Erythroblast (primary cell): ENCODE measurements around the gene PLA2G15.

Source experiments
- DNase-seq, 2 experiments: peaks; one replicate each; lab custom pipeline; 2025; lab: John Stamatoyannopoulos, UW
- GATA1 ChIP-seq: IDR thresholded peaks from 2 replicates; pipeline ENCODE4 v1.6.1; 2011; ENCODE audit warnings: low read depth, mild to moderate bottlenecking, control low read depth, low read length, moderate library complexity
- POLR2A ChIP-seq: IDR thresholded peaks from 2 replicates; pipeline ENCODE4 v1.6.1; 2011; ENCODE audit warnings: mild to moderate bottlenecking, low read length

The PLA2G15 gene

GRCh38 chr16:68235108-68235886, 9.9 kb upstream of the PLA2G15 start:
- no peak for DNase-seq
- TF ChIP-seq GATA1 (no peak), POLR2A (no peak)

DNA sequence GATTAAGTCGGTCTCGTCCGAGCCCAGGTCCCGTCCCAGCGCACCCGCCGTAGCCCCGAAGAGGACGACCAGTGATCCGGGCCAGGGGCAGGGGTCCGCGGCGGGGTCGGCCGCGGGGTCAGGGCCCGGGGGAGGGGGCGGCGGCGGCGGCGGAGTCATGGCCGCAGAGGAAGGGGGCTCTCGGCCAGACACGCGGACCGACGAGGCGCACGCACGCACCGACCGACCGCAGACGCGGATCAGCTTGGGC, 9.4 kb upstream of the PLA2G15 start, which contains the start of gene ESRP2:
TSS of gene ESRP2 (minus strand) at position 241 of the 250 bp plus-strand sequence. CDS start at position 159, 82 bp downstream.
- DNase-seq: no peak
- TF ChIP-seq POLR2A: no peak
- TF ChIP-seq GATA1: no peak

DNA sequence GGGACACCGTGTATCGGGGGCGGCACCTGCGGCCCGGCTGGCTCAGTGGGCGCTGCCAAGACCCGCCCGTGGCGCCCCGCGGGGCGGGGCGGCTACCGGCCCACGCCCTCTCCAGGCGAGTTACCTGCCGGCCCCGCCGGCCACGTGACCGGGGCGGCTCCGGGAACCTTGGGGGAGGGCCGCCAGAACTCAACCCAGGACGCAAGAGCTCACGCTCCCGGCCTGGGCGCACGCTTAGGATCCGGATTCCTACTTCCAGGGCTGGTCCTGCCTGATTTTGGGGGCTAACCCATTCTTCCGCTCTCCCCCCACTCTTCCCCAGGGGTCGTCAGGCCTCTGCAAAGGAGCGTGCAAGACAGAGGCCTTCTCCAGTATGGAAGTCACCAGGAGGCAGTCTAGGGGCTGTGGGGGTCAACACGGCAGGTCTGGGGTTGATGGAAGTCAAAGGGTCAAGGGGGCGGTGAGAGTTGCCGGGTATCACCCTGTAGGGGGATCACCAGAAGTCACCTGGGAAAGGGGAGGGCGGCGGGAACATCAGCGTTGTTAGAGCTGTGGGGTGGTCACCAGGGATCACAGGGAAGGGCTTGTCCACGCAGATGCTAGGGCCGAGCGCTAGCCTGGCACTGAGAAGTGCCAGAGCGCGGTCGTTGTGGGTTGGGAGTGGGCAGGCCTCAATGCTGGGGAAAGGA, 8.9 kb upstream of the PLA2G15 start:
- TF ChIP-seq POLR2A: no peak
- no peak for TF ChIP-seq GATA1
- peak; percentile 76 to 79 for DNase-seq

DNA sequence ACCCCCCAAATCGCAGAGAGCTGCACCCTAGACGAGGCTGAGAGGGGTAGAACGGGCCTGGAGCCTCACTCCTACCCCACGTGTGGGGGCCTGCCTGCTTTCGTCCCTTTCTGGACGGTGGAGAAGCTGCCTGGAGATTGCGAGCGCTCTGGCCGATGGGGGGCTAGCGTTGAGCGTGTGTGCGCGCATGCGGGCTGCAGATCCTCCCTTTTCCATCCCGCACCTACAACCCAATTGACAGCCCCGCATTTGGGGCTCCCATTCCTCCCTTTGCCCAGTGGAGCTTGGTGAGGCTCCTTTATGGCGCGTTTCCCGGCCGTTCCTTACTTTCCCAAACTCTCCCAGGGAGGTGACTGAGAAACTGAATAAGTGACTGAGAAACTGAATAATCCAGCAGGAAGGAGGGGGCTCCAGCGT, 8.3 kb upstream of the PLA2G15 start:
- peak; percentile 49 to 55 for DNase-seq
- TF ChIP-seq GATA1 (no peak), POLR2A (no peak)

GRCh38 chr16:68237243-68238028, 7.7 kb upstream of the PLA2G15 start:
- peak; percentile 88 for TF ChIP-seq POLR2A
- peak; percentile 39 for TF ChIP-seq GATA1
- DNase-seq: peak; percentile 98

DNA sequence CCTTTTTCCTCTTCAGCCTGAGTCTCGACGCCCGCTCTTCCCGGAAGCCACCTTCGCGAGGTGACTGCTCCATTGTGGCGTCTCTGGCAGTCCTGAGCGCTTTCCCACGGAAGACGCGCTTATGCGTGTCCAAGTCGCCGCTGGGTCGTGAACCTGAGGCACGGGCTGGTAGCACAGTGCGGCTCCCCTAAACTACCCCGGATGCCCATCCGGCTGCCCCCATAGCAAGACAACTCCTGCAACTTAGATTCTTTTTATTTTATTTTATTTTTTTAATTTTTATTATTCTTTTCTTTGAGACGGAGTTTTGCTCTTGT, 7.2 kb upstream of the PLA2G15 start:
- TF ChIP-seq GATA1 (no peak), POLR2A (peak; percentile 67)
- no peak for DNase-seq

DNA sequence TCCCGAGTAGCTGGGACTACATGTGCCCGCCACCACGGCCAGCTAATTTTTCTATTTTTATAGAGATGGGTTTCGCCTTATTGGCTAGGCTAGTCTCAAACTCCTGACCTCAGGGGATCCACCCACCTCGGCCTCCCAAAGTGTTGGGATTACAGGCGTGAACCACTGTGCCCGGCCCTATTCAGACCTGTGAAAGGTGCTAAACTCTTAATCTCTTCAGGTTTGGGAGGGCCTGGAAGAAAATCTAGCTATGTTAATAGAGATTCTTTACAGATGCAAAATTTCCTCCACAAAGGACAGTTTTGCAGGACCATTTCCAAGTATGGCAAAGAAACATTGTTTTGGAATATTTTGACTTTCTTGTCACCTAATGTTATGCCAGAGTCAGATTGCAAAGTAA, 3.1 kb upstream of the PLA2G15 start:
- TF ChIP-seq GATA1: no peak

DNA sequence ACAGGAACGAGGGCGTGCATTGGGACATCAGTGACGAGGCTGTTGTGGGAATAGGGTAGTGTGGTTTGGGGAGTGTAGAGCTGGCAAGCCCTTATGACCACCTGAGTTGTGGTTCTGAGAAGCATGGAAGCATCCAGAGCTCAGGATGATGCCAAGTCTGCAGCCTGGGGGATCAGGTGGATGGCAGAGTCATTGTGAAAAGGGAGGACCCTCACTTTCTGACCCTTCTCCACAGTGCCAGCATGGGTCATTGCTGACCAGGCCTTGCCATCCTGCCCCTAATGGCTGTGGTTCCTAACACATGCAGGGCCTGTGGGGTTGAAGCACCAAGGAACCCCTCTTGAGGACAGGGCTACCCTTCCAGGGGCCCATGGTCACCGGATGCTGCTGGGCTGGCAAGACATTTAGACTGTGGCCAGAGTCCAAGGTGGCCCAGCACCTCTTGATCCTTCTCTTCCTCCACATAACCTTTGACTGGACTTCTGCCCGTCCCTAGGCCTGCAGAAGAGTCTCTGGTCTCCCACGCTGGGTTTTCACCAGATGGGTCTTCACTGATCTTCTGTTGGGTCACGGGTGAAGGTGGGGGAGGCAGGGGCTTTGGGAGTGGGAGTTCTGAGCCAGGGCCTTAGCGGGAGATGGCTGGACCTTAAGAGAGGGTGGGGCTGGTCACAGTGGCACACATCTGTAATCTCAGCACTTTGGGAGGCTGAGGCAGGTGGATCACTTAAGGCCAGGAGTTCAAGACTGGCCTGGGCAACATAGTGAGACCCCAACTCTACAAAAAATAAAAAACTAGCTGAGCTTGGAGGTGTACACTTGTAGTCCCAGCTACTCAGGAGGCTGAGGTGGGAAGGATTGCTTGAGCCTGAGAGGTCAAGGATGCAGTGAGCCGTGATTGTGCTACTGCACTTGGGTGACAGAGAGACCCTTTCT, 2.0 kb upstream of the PLA2G15 start:
- no peak for DNase-seq

More for the DNA sequence above, 3.1 kb upstream of the PLA2G15 start:
- no peak for DNase-seq

DNA sequence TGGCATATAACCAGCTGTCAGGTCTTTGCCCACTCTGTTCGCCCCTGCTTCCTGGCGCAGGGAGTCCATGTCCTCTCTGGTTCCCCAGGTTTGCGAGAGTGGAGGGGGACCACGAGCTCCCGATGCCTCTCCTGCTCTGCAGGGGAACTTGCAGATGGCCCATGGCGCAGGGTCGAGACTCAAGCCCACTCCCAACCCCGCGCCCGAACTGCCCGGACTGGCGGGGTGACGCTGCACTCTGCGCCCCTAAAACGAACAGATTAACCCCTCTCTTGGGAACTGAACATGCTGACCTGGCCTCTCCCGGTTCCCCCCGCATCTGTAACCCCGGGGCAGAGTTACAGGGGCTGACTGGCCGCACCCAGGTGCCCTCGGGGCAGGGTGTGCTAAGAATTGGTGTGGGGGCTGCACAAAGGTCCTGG, 681 bp upstream of the PLA2G15 start:
- TF ChIP-seq POLR2A (no peak), GATA1 (no peak)

More for the DNA sequence above, 2.0 kb upstream of the PLA2G15 start:
- TF ChIP-seq POLR2A (no peak), GATA1 (no peak)

GRCh38 chr16:68246121-68246520, 948 bp downstream of the PLA2G15 start:
- no peak for DNase-seq

More for the DNA sequence above, 681 bp upstream of the PLA2G15 start:
- DNase-seq: no peak

DNA sequence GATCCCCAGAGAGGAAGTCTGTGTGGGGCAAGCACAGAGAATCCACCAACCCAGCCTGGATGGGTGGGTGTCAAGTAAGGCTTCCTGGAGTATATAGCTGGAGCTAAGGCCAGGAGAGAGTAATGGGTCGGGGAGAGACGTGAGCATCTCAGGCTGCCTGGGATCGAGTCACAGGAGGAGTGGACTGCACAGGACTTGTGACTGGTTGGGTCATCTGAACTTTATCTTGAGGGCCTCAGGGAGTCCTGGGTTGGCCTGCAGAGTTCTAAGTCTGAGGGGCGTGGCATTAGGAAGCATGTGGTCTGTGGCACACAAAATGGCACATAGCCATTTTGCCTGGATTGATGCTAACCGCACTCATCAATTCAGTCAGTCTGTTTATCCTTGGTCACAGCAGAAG, 1.5 kb downstream of the PLA2G15 start:
- TF ChIP-seq POLR2A (no peak), GATA1 (no peak)

More at GRCh38 chr16:68246121-68246520, 948 bp downstream of the PLA2G15 start:
- TF ChIP-seq GATA1 (no peak), POLR2A (no peak)

DNA sequence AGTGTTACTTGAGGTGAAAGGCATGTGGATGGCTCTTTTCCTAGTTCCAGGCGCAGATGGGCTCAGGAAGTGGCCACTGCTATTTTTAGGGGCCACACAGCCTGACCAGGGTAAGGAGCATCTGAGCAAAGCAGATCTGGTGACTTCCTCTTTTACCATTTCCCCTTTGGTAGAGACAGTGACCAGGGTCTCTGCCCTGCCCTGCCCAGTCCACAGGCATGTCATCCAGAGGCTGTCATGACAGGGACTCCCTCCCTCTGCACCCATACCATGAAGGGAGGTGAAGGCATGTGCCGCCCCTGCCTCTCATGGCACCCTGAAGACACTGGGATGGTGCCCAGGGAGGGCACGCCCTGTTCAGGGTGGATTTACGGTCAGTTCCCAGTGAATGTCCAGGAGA, 2.2 kb downstream of the PLA2G15 start:
- TF ChIP-seq POLR2A: no peak
- TF ChIP-seq GATA1: no peak
- DNase-seq: no peak

More for the DNA sequence above, 1.5 kb downstream of the PLA2G15 start:
- DNase-seq: peak; percentile 46 to 68

DNA sequence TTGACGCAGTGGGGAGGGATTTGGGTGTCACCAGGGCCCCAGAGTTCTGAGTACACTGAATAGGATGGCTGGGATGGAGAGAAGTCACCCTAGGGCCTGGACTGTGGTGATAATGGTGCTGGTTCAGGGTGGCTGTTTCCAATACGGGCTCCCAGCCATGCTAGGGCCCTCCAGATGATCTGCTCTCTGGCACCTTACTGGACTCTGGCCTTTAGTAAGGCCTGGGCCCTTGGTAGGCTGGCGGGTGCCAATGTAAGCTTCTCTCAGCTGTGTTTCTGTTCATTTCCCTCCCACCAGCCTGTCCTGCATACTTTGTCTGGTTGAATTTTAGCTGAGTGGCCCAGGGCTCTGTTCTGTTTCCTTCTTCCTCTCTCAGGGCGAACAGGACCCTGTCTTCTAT, 2.8 kb downstream of the PLA2G15 start:
- TF ChIP-seq GATA1 (no peak), POLR2A (no peak)
- no peak for DNase-seq
